GM23248 (cell line): Measurements from ENCODE around the gene SLC7A1.

Source experiments
- EZH2 ChIP-seq: fragments of 200-600 bp; sonication (generic); IDR thresholded peaks from 2 replicates; pipeline ENCODE4 v1.6.1; 2018; ENCODE audit warnings: antibody characterized with exemption, mild to moderate bottlenecking; ENCODE audit not compliant: insufficient read depth, poor library complexity, severe bottlenecking
- EZH2phosphoT487 ChIP-seq: fragments of 200-600 bp; sonication (generic); IDR thresholded peaks from 2 replicates; pipeline ENCODE4 v1.6.1; 2018; ENCODE audit warnings: antibody characterized with exemption, moderate library complexity, mild to moderate bottlenecking, low read depth; ENCODE audit not compliant: insufficient read depth

- TF ChIP-seq EZH2 (no peak), EZH2phosphoT487 (no peak)
Measured at GRCh38 chr13:29541400-29541799, 54.1 kb downstream of the SLC7A1 start.
